ENCODE data around the gene ZNF410. TPM values are rescaled to one million over a fixed set of nuclear protein-coding genes. Genes with fewer than 3 reads are reported as not detected.

Gene ZNF410
- total RNA-seq, 1 donor from 2014 or later, result 64.7 TPM

- intact Hi-C loops (cut with micrococcal nuclease), result no loop called here
- Mint-ChIP-seq H3K9me3 (no peaks in the 10 kb centered on the region), H3K36me3 (ENCODE audit: low read depth) (peaks cover 4% of the 10 kb centered on the region), H3K27ac (no peak overlapping the region), H3K27me3 (no peaks in the 10 kb centered on the region), H3K4me1 (no peaks in the 10 kb centered on the region), H3K4me3 (no peak overlapping the region)
- ATAC-seq (ENCODE audit: low read depth) (no peak), DNase-seq (no peak)
- POLR2A ChIA-PET, result interaction anchor here (0.7 kb wide), 1 partner anchor 80 kb away, joined by 4 read pairs; no protein-coding TSS in a partner anchor
- CTCF ChIA-PET, result no interaction called here
- TF ChIP-seq CTCF (IDR thresholded peaks at IDR 0.05), result no peak
Observed at GRCh38 chr14:73870525-73871235, 16.0 kb upstream of the ZNF410 start.

GRCh38 chr14:73873660-73874059 is 13.0 kb upstream of the ZNF410 start:
- no peaks in the 10 kb centered on the region for H3K4me1 Mint-ChIP-seq
- ChIA-PET CTCF (no interaction called here), POLR2A (no interaction called here)
- no peak for TF ChIP-seq CTCF (IDR thresholded peaks at IDR 0.05)
- intact Hi-C loops (cut with micrococcal nuclease), result no loop called here
- DNase-seq (no peak), ATAC-seq (ENCODE audit: low read depth) (no peak)
- peaks cover 4% of the 10 kb centered on the region for H3K36me3 Mint-ChIP-seq (ENCODE audit: low read depth)
- no peak overlapping the region for H3K27ac Mint-ChIP-seq
- H3K4me3 Mint-ChIP-seq, result no peak overlapping the region
- H3K9me3 Mint-ChIP-seq, result no peaks in the 10 kb centered on the region
- H3K27me3 Mint-ChIP-seq, result no peaks in the 10 kb centered on the region

- peaks cover 4% of the 10 kb centered on the region for H3K36me3 Mint-ChIP-seq (ENCODE audit: low read depth)
- ChIA-PET CTCF (no interaction called here), POLR2A (interaction anchor here (0.7 kb wide), 1 partner anchor 9 kb away, joined by 4 read pairs; the partner anchor contains the start of gene ZNF410)
- H3K4me3 Mint-ChIP-seq, result no peak overlapping the region
- DNase-seq (no peak), ATAC-seq (ENCODE audit: low read depth) (no peak)
- no peaks in the 10 kb centered on the region for H3K27me3 Mint-ChIP-seq
- no peaks in the 10 kb centered on the region for H3K4me1 Mint-ChIP-seq
- intact Hi-C loops (cut with micrococcal nuclease), result no loop called here
- no peak for TF ChIP-seq CTCF (IDR thresholded peaks at IDR 0.05)
- H3K27ac Mint-ChIP-seq, result no peak overlapping the region
- no peaks in the 10 kb centered on the region for H3K9me3 Mint-ChIP-seq
Observed at GRCh38 chr14:73877790-73878189, 8.9 kb upstream of the ZNF410 start.

GRCh38 chr14:73878436-73878835 is 8.2 kb upstream of the ZNF410 start:
- Mint-ChIP-seq H3K4me1 (no peaks in the 10 kb centered on the region), H3K36me3 (ENCODE audit: low read depth) (peaks cover 4% of the 10 kb centered on the region), H3K4me3 (no peak overlapping the region), H3K27me3 (no peaks in the 10 kb centered on the region), H3K27ac (no peak overlapping the region), H3K9me3 (no peaks in the 10 kb centered on the region)
- no peak for TF ChIP-seq CTCF (IDR thresholded peaks at IDR 0.05)
- ATAC-seq (ENCODE audit: low read depth) (no peak), DNase-seq (no peak)
- intact Hi-C loops (cut with micrococcal nuclease), result no loop called here
- POLR2A ChIA-PET, result interaction anchor here (0.7 kb wide), 1 partner anchor 8 kb away, joined by 4 read pairs; the partner anchor contains the start of gene ZNF410
- CTCF ChIA-PET, result no interaction called here

- TF ChIP-seq CTCF (IDR thresholded peaks at IDR 0.05), result no peak
- Mint-ChIP-seq H3K9me3 (no peaks in the 10 kb centered on the region), H3K27ac (no peak overlapping the region), H3K4me1 (no peaks in the 10 kb centered on the region), H3K36me3 (ENCODE audit: low read depth) (peaks cover 4% of the 10 kb centered on the region), H3K4me3 (no peak overlapping the region), H3K27me3 (no peaks in the 10 kb centered on the region)
- intact Hi-C loops (cut with micrococcal nuclease), result no loop called here
- ChIA-PET POLR2A (no interaction called here), CTCF (no interaction called here)
- ATAC-seq (ENCODE audit: low read depth) (no peak), DNase-seq (no peak)
Observed at GRCh38 chr14:73879027-73879426, 7.6 kb upstream of the ZNF410 start.

Measured in activated B cell treated with CpG ODN at 0.5 μM for 24 hours (primary cell).